ENCODE data around the gene TIAM2.
"Not testable (repeated sequence)": the region's sequence is repeated elsewhere in the genome, so short reads cannot be mapped to it uniquely, and the experiment has no call there.

Gene TIAM2

DNA sequence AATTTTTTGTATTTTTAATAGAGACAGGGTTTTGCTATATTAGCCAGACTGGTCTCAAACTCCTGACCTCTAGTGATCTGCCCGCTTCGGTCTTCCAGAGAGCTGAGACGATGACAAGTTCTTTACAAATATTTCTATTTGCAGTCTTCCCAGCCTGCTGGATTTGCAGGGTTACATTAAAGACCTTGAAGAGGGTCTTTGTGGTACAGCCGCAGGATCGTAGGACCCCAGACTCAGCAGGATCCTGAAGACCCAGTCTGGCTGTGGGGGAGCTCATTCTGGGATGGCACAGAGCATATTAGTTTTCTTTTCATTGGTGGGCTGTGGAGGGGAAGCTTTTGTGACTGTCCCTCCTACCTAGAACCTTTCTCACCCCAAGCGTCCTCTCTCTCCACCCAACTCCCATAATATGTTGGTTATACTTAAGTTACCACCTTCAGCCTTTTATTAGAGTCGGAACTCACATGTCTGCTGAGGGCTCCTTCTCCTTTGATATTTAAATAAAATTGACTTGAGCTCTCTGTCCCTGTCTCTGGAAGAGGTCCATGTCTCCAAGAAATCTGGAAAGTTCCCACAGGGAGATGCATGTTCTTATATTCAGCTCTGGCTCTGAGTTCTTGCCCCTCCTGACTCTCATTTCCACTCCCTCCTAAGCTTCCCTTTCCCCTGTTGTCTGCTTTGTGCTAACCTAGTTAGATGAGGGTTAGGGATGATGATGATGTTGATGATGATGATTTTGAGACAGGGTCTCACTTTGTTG, 72.0 kb downstream of the TIAM2 start:
- DNase-seq, result no peak

DNA sequence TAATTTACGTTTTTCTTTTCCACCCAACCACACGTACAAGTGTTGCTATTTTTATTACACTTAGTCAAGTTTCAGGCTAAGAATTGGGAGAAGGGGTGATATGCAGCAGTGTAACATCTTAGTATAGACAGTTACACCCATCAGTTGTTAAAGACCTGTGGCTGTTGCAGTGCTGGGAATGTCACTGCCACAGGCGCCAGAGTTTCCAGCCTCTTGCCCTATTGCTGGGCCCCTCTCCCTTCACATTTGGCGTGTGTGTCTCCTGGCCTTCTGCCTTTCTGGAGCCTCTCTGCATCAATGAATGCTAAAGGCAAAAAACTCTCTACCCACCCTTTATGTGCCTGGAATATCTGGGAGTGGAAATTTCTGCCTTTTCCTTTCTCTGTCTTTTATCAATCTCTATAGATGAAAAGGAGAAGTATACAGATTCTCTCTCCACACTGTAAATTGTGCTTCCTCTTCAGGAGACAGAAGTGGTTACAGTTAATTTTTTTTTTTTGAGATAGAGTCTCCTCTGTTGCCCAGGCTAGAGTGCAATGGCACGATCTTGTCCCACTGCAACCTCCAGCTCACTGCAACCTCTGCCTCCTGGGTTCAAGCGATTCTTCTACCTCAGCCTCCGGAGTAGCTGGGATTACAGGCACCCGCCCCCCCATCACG, 73.0 kb downstream of the TIAM2 start:
- DNase-seq, result no peak

DNA sequence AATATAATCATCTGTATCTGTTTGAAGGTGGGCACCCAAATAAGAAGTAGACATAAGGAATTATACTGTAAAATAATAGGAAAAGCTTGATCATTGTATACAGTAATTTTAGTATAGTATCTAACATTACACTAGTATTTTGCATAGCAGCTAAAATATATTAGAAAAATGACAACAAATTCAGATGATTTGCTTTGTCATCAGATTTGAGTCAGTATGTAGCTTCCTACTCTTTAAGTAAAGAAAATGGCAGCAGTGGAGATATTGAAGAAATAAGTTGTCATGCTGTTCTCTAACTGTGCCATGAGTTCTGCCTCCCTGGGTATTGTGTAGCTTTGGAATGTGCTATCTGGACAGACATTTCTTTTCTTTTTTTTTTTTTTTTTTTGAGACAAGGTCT, 74.4 kb downstream of the TIAM2 start:
- DNase-seq, result no peak

DNA sequence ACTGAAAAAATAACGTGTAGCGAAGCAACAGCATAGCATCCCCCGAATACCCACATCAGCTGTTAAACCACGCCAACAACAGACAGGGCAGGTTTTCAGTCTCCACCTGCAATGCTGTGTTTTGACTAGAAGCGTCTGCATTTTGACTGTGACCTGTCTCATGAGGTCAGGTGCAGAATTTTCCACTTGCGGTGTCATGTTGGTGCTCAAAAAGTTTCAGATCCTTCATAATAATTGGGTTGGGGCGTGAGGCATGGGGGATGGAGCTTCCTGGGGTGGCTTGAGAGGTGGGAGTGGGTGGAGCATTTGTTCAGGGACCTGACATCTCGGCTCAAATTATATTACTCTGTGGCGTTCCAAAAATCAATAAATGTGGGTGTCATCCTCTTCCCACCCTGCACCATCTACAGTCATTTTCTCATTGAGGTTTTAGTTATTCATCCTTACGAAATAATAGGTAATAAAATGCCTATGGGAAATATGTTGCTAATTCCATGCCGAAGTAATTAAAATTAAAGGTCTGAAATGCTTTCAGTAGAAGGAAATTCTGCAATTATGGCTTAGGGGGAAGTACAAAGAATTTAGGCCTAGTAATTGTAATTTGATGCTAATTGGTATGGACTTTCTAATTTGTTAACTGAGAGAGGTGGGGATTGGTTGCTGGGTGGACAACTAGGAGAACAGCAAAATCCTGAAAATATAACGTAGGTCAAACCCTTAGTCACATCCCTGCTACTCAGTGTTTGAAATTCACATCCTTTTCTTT, 81.0 kb downstream of the TIAM2 start:
- DNase-seq, result no peak

DNA sequence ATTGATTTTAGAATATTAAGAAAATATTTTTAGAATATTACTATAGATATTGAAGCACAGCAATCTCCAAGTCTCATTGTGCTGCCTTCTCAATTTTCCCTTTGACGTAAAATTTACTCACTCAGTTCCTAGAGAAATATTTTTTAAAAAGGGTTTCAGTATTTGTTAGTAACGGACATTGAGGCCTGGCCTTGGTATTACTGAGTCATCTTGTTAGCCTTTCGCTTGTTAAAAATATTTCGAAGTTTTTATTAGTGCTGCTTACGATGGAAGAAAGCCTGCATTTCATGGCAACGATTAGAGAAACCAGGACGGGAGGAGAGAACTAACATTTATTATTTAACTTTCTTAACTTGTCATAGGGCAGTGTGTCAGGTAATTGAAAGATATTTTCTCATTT, 82.2 kb downstream of the TIAM2 start:
- no peak for DNase-seq

DNA sequence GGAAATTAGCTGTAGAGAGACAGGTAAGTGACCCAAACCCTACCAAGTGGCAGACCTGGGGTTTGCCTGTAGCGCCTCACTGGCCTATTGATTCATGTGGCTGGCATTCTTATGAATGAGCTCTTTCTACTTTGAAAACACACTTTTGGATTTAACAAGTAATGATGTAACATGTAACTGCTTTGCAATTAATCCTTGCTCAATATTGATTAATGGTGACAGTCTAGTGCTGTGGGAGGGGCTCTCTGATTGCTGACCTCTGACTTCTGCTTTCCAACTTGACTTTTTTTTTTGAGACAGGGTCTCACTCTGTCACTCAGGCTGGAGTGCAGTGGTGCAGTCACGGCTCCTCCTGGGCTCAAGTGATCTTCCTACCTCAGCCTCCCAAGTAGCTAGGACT, 82.7 kb downstream of the TIAM2 start:
- DNase-seq, result no peak

DNA sequence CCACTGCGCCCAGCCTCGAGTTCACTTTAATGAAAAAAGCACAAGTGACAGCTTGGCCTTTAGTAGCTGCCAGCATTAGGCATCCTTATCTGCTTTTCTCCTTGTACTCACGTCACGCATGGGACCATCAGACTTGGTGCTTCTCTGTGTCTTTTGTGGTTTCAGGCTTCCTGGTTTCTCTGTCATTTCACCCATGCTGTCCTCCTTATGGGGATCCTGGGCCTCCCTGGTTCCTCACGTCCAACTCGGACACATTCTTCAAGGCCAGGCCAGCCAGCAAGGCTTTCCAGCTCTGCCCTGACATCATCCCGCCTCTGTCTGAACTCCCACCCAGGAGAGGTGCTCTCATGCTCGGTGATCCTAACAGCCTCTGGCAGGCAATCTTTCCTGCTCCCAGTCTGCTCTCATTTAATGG, 83.2 kb downstream of the TIAM2 start:
- DNase-seq, result no peak

DNA sequence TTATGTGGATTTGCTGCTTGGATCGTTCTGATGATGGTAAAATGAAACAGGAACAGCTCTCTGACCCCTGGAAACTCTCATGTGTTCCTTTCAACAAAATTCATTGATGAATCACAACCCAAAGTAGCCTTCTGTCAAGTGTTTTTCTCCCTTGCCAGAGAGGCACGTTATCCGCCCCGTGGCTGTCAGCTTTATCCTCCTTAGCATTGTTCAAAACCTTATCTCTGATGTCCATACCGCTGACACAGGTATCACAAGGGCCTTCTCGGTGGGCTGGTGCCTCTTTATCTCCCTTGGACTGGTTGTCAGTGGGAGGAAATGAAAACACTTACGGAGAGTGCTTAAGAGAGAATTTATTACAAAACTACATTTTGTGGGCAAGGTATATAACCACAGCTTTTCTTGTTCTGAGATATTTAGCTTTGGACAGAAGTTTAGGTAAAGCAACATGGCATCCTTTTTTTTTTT, 84.9 kb downstream of the TIAM2 start:
- no peak for DNase-seq

DNA sequence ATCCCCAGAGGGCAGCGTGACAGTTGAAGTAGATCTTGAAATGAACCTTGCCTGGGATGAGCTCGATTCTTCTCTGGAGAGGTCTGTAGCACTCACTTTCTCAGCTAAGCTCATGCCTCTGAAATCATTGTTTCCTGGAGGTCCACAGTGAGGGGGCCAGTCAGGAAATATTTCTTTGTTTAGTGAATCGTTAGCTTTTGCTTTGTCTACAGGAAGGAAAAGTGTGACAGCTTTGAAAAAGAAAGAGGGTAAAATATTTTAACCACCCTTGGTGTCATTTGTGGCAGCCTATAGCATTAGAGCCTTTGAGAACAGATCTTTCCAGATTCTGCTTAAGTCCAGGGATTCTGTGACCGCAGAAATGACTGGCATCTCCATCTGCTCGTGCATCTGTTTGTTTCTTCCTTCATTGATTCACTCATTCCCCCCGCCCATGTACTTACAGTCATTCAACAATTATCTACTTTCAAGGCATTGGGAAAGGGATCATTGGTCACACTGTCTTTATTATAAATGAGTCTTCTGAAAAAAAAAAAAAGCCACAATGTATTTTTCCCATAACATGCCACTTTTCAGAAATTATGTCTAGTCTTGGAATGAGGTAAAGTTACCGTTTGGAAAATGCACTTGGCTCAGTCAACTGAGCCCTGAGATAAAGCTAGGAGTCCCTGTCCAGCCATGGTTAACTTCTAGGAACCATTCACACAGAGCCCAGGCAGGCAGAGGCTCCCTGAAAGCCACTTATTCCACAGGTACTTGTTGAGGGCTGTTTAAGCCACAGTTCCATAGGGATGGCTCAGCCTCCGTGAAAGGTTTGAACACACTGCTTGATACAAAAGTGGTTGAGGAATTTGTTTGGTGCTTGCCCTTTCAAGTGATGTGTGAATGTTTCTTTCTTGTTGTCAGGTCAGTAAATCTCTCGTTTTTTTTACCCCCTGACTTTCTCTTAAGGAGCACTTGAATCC, 86.0 kb downstream of the TIAM2 start:
- DNase-seq, result no peak

DNA sequence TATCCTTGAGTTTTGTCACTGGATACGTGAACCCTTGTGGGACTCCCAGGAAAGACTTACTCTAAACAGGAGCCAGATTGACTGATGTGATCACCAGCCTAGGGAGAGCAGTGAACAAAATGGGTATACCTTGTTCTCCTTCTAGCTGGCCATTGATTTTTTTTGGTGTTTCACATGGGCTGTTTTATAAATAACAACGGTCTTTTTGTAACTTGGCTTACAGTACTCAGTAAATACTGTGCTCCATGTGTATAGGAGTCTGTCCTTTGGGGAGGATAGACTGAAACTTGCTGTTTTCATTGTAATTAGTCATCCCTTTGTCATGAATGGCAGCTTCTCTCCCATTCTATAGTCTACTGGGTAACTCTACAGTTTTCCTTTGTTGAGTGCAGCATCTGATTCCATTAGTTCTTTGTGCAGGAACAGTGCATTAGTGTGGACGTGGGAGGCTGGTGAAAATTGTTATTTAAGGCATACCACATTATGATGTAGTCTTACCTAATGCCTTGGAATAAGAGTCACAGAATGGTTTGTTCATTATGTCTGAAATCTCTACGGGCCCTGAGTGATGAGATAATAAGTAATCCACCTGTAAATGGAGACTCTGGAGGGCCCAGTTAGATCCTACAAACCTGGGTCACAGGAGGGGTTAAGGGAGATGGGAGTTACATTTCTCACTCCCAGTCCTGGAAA, 89.5 kb downstream of the TIAM2 start:
- DNase-seq, result no peak

DNA sequence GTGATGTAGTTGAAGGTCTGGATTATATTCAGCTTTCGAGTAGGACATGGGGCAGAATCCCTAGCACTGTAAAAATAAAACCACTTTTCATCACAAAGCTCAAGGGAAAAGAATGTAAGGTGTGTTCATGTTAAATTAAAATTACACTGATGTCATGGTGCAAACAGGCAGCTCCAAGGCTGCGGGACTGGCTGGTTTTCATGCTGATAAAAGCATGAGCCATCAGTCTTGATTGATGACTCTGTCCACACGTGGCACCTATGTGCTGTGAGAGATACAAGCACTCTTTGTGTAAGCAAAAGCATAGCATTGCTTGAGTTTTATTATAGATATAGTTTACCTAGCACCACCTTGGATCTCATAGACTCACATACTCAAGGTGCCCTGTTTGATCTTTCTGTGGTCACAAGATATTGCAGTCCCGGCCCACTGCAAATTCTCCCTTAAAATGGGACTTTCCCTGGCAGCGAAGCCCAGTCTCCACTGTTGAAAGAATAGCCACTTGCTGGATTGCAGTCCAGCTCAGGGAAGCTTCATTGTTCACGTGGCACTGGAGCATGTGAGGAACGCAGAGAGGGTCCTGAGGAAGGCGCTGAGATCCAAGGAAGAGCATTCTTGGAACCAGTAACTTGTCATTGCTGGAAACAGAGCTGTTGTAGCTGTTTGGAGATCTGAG, 90.6 kb downstream of the TIAM2 start:
- no peak for DNase-seq

DNA sequence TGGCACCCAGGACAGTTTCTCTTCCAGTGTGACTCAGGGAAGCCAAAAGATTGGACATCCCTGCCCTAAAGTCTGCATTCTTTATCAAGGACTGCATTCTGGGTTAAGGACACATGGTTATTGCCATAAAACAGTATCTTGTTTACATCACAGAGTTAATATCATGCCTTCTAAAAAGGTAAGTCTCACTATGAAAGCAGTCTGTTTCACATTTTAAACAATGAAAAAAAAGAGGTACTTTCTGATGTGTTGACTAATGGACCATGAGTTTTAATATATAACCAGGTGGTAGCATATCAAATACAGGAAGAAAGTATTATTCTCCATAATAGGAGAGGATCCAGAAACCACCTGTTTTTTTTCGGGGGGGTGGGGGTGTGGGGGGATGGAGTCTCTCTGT, 93.7 kb downstream of the TIAM2 start:
- no peak for DNase-seq

DNA sequence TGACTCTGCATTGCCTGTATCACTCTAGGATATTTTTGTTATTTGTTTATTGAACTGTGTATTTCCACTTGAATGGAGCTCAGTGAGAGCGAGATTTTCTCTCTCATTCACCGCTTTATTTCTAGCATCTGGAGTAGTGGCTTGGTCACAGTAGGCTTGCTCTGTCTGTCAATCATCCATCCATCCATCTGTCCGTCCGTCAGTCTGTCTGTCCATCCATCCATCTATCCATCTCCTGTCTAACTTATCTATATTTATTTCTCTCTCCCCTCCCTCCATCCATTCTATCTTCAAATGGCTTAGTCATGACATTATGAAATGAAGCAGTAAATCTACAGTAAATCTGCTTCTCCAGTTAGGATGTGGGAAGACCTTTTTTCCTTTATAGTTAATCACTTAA, 94.6 kb downstream of the TIAM2 start:
- DNase-seq, result no peak

DNA sequence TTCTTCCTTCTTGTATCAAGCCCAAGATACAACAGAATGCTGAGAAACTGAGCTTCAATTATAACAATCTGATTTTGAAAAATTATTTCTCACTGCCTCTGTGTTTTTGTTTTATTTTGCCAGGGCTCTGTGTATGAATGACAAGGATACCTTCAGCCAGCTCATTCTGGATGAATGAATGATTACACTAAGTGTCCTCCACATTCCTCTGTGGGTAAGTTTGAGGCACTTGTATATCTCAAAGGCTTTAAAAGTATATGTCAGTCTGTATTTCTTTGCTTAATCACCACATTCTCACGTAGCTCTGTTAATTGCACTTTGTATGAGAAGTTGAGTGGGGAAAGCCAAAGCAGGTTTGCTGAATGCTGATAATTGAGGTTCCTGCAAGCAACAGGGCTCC, 95.1 kb downstream of the TIAM2 start:
- no peak for DNase-seq

DNA sequence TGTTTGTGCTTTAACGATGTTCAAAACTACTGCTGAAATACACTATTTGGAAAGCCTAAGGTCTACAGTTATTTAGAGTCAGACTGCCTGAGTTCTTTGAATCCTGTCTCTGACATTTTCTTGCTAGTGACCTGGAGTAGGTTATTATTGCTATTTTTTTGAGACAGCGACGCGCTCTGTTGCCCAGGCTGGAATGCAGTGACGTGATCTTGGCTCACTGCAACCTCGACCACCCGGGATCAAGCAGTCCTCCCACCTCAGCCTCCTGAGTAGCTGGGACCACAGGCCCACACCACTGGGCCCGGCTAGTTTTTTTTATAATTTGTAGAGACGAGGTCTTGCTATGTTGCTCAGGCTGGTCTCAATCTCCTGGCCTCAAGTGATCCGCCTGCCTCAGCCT, 96.6 kb downstream of the TIAM2 start:
- no peak for DNase-seq

DNA sequence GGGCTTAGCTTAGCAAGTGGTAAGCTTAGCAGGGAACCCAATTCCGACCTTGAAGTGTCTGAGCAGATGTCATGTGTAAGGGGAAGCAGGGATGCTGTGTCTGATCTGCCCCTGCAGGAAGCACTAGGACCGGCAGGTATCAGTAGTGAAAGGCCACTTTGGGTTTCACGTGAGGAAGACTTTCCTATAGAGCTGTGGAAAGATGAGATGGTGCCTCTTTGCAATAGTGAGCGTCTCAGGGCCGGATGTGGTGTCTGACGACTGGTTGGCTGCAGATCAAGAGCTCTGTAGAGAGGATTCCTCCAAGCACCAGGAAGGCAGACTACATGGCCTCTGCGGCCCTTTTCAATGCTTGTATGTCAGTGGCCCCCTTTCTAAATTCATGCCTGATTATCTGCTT, 98.3 kb downstream of the TIAM2 start:
- DNase-seq, result peak; percentile 33

DNA sequence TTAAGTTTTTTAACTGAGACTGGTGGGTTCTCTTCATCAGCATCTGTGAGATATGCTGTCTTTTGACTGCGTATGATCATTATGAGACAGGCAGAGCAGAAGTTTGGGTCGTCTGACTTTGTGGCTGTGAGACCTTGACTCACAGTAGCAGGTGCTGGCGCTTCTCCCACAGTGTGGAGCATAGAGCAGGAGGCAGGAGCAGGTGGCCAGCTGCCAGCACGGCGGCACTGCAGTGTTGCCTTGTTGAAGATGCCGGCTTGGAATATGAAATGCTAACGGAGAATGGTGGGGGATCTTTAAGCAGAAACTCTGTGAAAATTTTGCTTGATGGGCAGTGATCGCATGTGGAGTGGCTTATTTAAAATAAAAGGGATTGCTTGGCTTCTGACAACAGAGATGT, 105.0 kb downstream of the TIAM2 start:
- no peak for DNase-seq

DNA sequence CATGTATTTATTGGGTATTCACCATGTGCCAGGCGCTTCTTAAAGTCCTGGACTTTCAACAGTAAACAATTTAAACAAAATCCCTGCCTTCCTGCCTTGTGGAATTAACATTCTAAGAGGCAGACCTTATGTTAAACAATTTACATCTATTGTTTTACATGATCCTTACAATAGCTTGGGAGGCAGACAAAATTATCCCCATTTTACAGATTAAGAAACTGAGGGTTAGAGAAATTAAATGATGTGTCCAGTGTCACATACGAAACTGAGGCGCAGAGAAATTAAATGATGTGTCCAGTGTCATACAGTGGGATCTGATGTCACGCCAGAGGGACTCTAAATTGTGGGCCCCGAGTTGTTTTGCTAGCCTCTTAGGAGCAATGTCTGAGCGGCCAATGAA, 105.5 kb downstream of the TIAM2 start:
- no peak for DNase-seq

DNA sequence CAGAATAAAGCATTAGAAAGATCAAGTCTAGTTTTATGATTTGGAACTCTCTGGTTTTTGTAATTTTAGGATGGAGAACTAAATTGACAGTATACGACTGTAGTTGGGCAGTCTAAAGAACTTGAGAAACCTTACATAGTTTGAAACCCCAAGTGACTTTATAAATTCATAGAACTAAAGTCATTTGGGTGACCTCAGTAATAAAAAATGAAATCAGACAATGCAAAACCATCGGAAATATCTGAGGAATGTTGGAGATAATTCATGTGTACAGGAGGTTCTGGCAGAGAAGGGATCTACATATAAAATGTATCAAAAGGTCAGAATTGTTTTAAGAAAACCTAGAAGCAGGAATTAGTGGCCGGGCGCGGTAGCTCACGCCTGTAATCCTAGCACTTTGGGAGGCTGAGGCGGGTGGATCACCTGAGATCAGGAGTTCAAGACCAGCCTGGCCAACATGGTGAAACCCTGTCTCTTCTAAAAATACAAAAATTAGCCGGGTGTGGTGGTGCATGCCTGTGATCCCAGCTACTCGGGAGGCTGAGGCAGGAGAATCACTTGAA, 108.0 kb downstream of the TIAM2 start:
- DNase-seq, result not testable (repeated sequence)

DNA sequence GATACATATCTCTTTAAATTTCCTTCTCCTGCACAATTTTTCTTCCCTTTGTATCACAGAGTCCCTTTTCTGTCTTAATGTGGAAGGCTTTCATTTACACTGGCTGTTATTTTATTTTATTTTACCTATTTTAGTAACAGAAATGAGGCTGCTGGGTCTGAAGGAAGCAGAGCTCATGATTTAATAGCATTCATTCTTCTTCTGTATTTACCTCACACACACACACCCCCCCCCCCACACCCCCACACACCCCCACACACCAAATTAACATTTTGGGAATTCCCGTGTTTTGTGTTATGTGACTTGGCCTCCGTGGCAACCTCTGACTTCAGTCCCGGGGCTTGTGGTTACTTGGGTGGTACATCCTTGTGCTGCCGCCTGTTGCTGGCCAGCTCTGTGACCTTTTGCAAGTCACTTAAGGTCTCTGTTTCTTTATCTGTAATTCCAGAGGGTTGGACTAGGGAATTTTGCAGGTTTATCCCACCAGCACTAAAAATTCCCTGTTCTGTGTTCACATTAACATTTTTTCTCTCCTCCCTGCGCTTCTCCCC, 108.8 kb downstream of the TIAM2 start:
- no peak for DNase-seq

All from stimulated activated CD4-positive, alpha-beta T cell treated with anti-CD3 and anti-CD28 coated beads, Interleukin-1b, Interleukin-23, amount 100 ng/mL, for 48 hours (primary cell).